Retinal pigment epithelial cell (primary cell): ENCODE results near the gene USP28.

Source experiments
- DNase-seq: peaks from one replicate; pipeline ENCODE4 v3.0.0-alpha.2; 2010; ENCODE audit warnings: low read depth
- H3K4me3 ChIP-seq: 2 replicates; pipeline ENCODE4 v1.5.1; 2011; ENCODE audit warnings: mild to moderate bottlenecking, low read length, control low read depth, moderate library complexity
- CTCF ChIP-seq: conservative IDR thresholded peaks from 2 replicates; pipeline ENCODE4 v1.5.1; 2011; ENCODE audit warnings: low read depth, low read length, control low read depth, inconsistent platforms

Gene USP28

GRCh38 chr11:113752932-113753331 is 122.4 kb downstream of the USP28 start:
- no peak for TF ChIP-seq CTCF
- DNase-seq: no peak

More at GRCh38 chr11:113752932-113753331, 122.4 kb downstream of the USP28 start:
- no peak overlapping the region for H3K4me3 ChIP-seq
